Stimulated activated CD4-positive, alpha-beta T cell treated with anti-CD3 and anti-CD28 coated beads, TNF-alpha, amount 100 ng/mL, for 4 hours (primary cell): ENCODE data around the gene SPAG16.

ENCODE experiments used
- DNase-seq, 3 experiments: peaks; one replicate each; pipeline ENCODE4 v3.0.0-alpha.2; 2020; ENCODE audit warnings: low read depth in 3 of 3

The SPAG16 gene

DNA sequence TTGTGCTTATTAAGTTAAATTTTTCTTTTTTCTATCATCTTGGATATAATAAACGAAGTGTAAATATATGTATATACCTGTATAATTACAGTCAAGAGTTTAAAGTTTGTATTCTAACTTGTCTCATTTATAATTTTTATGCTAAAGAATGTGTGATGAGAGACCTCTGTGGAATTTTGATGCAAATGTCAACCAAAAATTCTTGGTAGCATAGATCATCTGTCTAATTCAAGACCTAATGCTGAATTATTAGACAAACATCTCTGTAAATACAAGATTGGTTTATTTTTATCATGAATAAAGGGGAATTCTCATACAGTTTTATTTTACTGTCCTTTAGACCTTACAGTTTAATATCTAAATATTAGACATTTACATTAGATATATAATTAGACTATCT, 977.4 kb downstream of the SPAG16 start:
- DNase-seq = no peak

DNA sequence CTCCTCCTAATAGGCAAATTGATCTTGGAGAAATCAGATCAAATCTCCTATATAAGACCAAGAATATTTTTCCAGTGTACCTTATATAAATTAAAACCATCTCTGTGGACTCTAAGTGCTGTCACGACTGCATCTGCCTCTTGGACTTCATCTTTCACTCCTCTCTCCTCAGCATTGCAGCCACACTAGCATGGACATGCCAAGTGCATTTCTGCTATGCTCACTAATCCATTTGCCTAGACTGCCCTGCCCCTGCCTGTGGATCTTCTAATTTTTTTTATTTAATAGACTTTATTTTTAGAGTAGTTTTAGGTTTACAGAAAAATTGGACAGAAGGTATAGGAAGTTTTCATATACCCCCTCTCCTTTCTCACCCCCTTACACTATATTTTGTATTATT, 979.9 kb downstream of the SPAG16 start:
- no peak for DNase-seq

GRCh38 chr2:214265991-214266489, 981.8 kb downstream of the SPAG16 start:
- DNase-seq = no peak

GRCh38 chr2:214277880-214278279, 993.6 kb downstream of the SPAG16 start:
- no peak for DNase-seq

GRCh38 chr2:214286011-214286410, 1001.7 kb downstream of the SPAG16 start:
- DNase-seq = no peak

DNA sequence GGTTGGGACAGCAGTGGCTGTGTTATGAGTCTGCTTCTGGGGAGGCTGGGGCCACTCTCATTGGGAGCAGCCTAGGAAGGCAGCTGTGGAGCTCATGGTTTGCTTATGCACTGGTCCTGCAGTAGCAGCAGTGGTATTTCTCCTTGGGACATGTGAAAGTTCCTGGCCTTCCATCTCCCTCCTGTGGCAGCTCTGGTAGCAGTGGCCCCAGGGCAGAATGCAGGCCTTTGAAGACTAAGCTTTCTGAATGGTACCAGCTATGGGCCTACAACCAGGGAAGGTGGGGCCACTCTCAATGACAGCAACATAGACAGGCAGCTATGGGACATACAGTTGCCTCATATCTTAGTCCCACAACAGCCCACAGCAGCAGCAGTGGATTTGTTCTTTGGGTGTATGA, 1009.3 kb downstream of the SPAG16 start:
- no peak for DNase-seq

DNA sequence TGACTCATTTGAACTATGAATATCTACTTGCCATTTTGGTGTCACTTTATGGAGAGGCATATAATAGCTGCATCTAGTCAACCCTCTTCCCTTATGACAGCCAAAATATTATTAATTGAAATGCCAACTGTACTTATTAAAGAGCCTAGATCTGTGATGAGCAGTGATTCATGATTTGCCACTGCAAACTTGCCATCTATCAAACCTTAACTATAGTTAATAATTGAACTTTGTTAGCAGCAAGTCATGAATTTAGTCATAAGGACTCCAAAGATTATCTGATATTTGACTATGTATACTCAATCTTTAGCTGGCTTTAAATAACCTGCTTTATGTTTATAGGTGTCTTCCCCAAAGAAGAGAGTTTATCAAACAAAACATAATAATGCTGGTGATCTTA, 1010.2 kb downstream of the SPAG16 start:
- DNase-seq = no peak

DNA sequence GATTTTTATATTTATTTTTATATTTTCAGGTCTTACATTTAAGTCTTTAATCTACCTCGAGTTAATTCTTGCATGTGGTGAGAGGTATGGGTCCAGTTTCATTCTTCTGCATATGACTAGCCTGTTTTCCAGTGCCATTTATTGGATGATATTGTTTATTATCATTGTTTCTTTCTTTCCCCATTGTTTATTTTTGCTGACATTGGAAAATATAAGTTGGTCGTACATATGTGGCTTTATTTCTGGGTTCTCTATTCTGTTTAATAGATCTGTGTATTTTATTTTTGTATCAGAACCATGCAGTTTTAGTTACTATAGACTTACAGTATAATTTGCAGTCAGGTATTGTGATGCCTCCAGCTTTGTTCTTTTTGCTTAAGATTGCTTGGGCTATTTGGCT, 1013.2 kb downstream of the SPAG16 start:
- DNase-seq = no peak

- DNase-seq = no peak
These were observed 1026.1 kb downstream of the SPAG16 start for GRCh38 chr2:214310319-214310718.

DNA sequence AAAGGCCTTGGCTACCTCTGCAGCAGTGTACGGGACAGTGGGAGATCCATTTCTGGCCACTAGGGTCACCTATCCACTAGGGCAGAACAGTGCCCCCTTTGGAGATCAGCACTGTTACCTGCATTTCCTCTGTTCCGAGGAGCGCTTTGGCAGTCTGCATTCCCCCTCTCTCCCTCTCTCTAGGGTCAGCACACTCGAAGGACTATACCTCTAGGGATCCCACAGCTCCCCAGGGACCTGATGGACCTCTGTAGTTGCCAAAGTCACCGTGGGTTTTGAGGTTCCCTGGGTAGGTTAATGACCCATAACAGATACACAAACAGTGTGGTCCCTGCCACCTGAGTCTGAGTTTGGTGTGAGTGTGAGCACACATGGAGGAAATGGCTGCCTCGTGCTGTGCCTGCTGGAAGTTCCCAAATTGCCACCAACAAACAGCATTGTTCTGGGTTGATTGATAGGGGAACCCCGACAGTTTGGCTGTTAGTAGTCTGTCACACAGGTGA, 1026.8 kb downstream of the SPAG16 start:
- no peak for DNase-seq

- DNase-seq = no peak
These were observed 1027.9 kb downstream of the SPAG16 start for GRCh38 chr2:214311931-214312749.

- no peak for DNase-seq
These were observed 1031.1 kb downstream of the SPAG16 start for GRCh38 chr2:214315324-214315723.

- DNase-seq = no peak
These were observed 1035.9 kb downstream of the SPAG16 start for GRCh38 chr2:214320211-214320610.

- no peak for DNase-seq
These were observed 1038.4 kb downstream of the SPAG16 start for GRCh38 chr2:214322662-214323061.

DNA sequence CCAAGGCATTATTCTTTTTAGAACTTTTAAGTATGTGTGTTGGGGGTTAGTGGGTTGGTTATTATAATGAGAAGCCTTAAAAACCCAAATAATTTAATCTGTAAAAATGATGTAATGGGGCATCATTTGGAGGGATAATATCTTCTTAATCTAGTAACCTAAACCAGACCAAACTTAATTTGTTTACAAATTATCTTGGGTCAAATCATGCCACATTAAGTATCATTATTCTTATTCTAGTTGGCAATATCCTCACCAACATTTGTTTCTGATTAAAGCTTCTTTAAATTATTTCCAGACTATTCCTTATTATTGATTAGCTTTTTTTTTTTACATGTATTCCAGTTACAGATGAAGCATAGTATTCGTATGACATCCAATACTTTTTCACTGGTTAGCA, 1041.1 kb downstream of the SPAG16 start:
- no peak for DNase-seq

DNA sequence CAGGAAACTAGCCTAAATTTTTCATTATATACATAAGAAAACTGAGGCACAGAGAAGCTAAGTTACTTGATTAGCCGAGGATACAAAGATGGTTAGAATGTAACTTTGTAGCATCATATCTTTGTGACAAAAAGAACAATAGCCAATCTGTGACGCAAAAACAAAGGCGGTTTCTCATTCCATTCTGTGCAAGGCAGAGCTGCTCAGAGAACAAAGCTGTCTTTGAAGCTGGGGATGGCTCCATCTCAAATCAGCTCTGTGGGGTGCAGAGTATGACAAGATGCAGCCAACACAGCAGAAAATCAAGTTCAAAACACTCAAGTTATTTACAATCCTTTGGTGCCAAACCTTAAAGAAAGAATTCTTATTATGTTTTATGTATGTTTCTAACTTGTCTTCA, 1044.7 kb downstream of the SPAG16 start:
- no peak for DNase-seq

DNA sequence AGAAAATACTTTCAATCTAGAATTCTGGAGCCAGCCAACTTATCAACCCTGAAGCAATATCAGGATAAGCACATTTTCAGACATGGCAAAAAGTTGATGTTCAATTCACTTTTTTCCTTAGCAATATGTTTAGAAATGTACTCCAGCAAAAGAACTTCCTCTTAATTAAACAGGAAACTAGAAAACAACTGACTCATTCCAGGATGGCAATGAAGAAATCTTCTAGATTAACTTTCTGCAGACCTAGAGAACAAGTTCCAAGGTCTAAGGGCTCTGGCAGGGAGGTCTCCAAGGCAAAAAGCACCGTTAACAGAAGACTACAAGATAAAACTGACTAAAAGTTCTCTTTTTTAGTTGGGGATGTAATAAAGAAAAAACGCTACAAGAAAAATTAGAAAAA, 1057.4 kb downstream of the SPAG16 start:
- no peak for DNase-seq

DNA sequence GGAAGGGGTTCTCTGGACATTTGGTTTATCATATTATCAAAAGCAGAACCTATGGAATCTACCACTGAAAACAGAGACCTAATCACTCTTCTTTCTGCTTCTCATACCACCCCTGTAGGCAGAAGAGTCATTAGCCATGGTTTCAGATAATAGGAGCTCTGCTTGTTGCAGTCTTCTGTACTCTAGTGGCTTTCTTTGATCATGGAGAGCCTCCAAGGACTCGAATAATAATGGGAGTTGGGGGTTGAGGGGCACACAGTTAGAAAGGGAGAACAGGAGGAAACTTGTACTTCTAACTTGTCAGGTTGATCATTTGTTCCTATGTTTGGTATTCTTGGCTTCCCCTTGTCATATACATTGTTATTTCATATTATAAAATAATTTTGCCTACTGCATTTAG, 1074.2 kb downstream of the SPAG16 start:
- no peak for DNase-seq

DNA sequence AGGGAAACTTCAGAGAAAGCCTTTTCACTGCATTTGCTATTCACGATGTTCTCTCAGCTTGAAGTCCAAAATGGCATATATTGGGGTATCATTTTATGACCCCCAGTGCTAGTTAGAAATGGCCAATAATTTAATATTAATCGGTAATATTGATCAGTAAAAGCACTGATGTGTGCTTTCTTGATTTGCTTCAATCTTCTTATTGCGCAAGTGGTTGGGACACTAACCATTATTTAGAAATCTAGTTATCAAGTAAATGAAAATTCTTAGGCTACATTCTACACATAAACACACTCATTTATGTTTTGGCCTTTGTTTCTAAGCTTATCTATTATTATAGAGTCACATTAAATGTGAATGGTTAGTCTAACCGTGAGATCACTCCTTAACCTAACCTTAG, 1076.9 kb downstream of the SPAG16 start:
- DNase-seq = no peak

DNA sequence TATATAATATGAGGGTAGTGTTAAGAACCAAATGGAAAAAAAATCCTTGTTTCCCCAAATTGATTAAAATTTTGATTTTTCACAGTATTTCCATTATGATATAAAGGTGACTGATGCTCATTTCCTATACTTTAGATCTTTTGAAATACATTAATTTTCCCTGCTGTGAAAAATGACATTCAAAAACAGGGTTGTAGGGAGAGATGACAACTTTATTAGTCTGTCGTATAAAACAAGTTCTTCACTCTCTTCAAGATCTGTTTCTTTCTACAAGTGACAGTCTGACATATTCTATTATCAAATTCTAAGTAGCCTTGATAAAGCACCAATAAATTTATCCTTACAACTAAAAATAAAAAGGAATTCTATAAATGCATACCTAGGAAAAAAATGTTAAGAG, 1081.3 kb downstream of the SPAG16 start:
- no peak for DNase-seq

DNA sequence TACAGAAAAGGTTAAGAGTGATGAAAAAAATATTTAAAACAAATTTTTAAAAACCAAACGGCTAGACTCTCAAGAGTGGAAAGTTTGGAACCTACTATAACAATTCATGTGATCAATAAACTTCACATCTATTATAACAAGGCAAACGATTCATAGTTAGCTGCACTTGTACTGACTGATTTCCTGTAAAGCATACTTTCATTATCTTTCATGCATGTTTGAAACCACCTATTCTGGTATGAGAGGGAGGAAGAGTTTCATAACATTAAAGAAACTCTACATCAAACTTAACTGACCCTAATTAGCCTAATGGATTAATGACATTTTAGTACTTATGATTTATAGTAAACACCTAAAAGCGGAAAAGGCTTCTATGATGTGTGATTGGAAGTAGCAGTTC, 1082.9 kb downstream of the SPAG16 start:
- DNase-seq = no peak

GRCh38 chr2:214376618-214377285, 1092.5 kb downstream of the SPAG16 start:
- no peak for DNase-seq

DNA sequence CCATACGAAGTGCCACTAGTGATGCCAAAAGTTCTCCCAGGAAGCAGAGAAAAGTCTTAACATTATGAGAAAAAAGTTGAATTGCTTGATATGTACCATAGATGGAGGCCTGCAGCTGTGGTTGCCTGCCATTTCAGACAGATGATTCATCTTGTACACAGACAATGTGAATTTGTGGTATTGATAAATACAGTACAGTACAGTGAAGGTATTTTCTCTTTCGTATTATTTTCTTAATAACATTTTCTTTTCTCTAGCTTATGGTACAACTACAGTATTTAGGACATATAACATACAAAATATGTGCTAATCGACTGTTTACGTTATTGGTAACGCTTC, 1093.0 kb downstream of the SPAG16 start:
- DNase-seq = no peak
